H1 (cell line): Measurements from ENCODE around the gene TLE2. TPM values are rescaled to one million over a fixed set of nuclear protein-coding genes. Genes with fewer than 3 reads are reported as not detected.

Experiments used
- CTCF ChIA-PET: fragments of 300-600 bp; sonication (Branson Sonifier 250); formaldehyde crosslinking; loops from one replicate; lab custom pipeline; 2021; ENCODE audit not compliant: partially characterized antibody; lab: Charles Lee
- POLR2A ChIA-PET: fragments of 300-600 bp; sonication (Branson Sonifier 250); formaldehyde crosslinking; loops from one replicate; lab custom pipeline; 2021; ENCODE audit warnings: inconsistent platforms; ENCODE audit not compliant: partially characterized antibody; lab: Charles Lee
- DNase-seq, 2 experiments: peaks; one replicate each; pipeline versions ENCODE4 v3.0.0 to v3.0.0-alpha.2; 2010 to 2022; ENCODE audit warnings: low spot score in 2 of 2, low read depth in 1 of 2, mixed read lengths in 1 of 2
- FAIRE-seq: peaks from 2 replicates; lab custom pipeline; 2011; peaks lifted over from hg19 to GRCh38; lab: Jason Lieb, UNC
- H2AFZ ChIP-seq: 2 replicates; pipeline ENCODE4 v1.8.1; 2012; ENCODE audit warnings: low read length, inconsistent platforms
- H2AK5ac ChIP-seq: 2 replicates; pipeline ENCODE4 v1.6.1; 2013; ENCODE audit warnings: low read depth, low read length
- H2BK120ac ChIP-seq: replicated peaks from 2 replicates; pipeline ENCODE3; 2013; ENCODE audit warnings: low read depth, low read length, inconsistent platforms
- H2BK12ac ChIP-seq: 2 replicates; pipeline ENCODE4 v1.6.1; 2013; ENCODE audit warnings: low read depth, low read length
- H2BK15ac ChIP-seq: 2 replicates; pipeline ENCODE4 v1.6.1; 2013; ENCODE audit warnings: low read length
- H2BK20ac ChIP-seq: 2 replicates; pipeline ENCODE4 v1.6.1; 2013; ENCODE audit warnings: low read length
- H2BK5ac ChIP-seq: 2 replicates; pipeline ENCODE4 v1.6.1; 2013; ENCODE audit warnings: low read depth, low read length
- H3K14ac ChIP-seq: 2 replicates; pipeline ENCODE4 v1.6.1; 2013; ENCODE audit warnings: inconsistent platforms; ENCODE audit not compliant: insufficient read length
- H3K18ac ChIP-seq: 2 replicates; pipeline ENCODE4 v1.6.1; 2013; ENCODE audit warnings: low read length; ENCODE audit errors: extremely low read depth
- H3K23ac ChIP-seq: 2 replicates; pipeline ENCODE4 v1.6.1; 2013; ENCODE audit warnings: inconsistent platforms; ENCODE audit not compliant: insufficient read length
- H3K23me2 ChIP-seq: 2 replicates; pipeline ENCODE4 v1.6.1; 2013; ENCODE audit warnings: low read depth, low read length
- H3K27ac ChIP-seq: 2 replicates; pipeline ENCODE4 v1.6.1; 2011; ENCODE audit warnings: low read depth, low read length, inconsistent platforms
- H3K27me3 ChIP-seq, 4 experiments: replicated peaks in 1 of 4; 1 replicate in 1 of 4; 2 replicates in 3 of 4; pipeline versions ENCODE4 v1.6.1 to v1.8.1; 2011 to 2013; ENCODE audit warnings: low read length in 3 of 4, mild to moderate bottlenecking in 3 of 4, inconsistent platforms in 2 of 4, mixed read lengths in 2 of 4, moderate library complexity in 1 of 4; ENCODE audit not compliant: control insufficient read depth in 3 of 4, insufficient read depth in 3 of 4; ENCODE audit errors: extremely low read depth in 1 of 4
- H3K36me3 ChIP-seq, 4 experiments: 2 replicates each; pipeline versions ENCODE4 v1.6.1 to v1.8.1; 2011 to 2013; ENCODE audit warnings: mild to moderate bottlenecking in 4 of 4, low read length in 3 of 4, moderate library complexity in 2 of 4, control low read depth in 1 of 4, inconsistent platforms in 1 of 4; ENCODE audit not compliant: insufficient read depth in 4 of 4, control insufficient read depth in 2 of 4
- H3K4ac ChIP-seq: replicated peaks from 2 replicates; pipeline ENCODE3; 2013; ENCODE audit warnings: low read length, low read depth, mixed read lengths, inconsistent platforms; ENCODE audit not compliant: insufficient read length
- H3K4me1 ChIP-seq, 4 experiments: replicated peaks in 1 of 4; 1 replicate in 1 of 4; 2 replicates in 3 of 4; pipeline versions ENCODE4 v1.6.1 to v1.8.1; 2011 to 2013; ENCODE audit warnings: low read length in 3 of 4, inconsistent platforms in 2 of 4, mixed read lengths in 1 of 4; ENCODE audit not compliant: insufficient read depth in 4 of 4, control insufficient read depth in 3 of 4
- H3K4me2 ChIP-seq, 2 experiments: 2 replicates each; pipeline versions ENCODE4 v1.6.1 to v1.8.1; 2011 to 2013; ENCODE audit warnings: low read depth in 2 of 2, low read length in 2 of 2, control low read depth in 1 of 2, inconsistent platforms in 1 of 2, mild to moderate bottlenecking in 1 of 2; ENCODE audit not compliant: insufficient read depth in 1 of 2
- H3K4me3 ChIP-seq, 4 experiments: fragments of 200-600, 300-600 bp in 1 of 4; sonication (generic), shearing (Covaris generic), sonication (Bioruptor Twin) in 1 of 4; 2 replicates each; pipeline versions ENCODE4 v1.5.1 to v1.8.1; 2011 to 2016; ENCODE audit warnings: low read length in 4 of 4, low read depth in 3 of 4, control low read depth in 2 of 4, inconsistent platforms in 2 of 4, mild to moderate bottlenecking in 2 of 4, mixed read lengths in 1 of 4, moderate library complexity in 1 of 4; ENCODE audit not compliant: insufficient read depth in 2 of 4; ENCODE audit errors: extremely low read depth in 1 of 4
- H3K56ac ChIP-seq: replicated peaks from 2 replicates; pipeline ENCODE3; 2013; ENCODE audit warnings: low read depth, mild to moderate bottlenecking, mixed read lengths, low read length, inconsistent platforms; ENCODE audit not compliant: insufficient read length
- H3K79me1 ChIP-seq: 2 replicates; pipeline ENCODE4 v1.6.1; 2013; ENCODE audit warnings: low read depth, low read length, control low read depth
- H3K79me2 ChIP-seq, 2 experiments: 2 replicates each; pipeline versions ENCODE4 v1.6.1 to v1.8.1; 2012 to 2013; ENCODE audit warnings: low read length in 2 of 2, mild to moderate bottlenecking in 2 of 2, inconsistent platforms in 1 of 2; ENCODE audit not compliant: insufficient read depth in 2 of 2, control insufficient read depth in 1 of 2
- H3K9ac ChIP-seq, 4 experiments: replicated peaks in 1 of 4; 1 replicate in 1 of 4; 2 replicates in 3 of 4; pipeline versions ENCODE4 v1.6.1 to v1.8.1; 2011 to 2013; ENCODE audit warnings: low read depth in 3 of 4, low read length in 3 of 4, control low read depth in 2 of 4, mild to moderate bottlenecking in 2 of 4, moderate library complexity in 2 of 4, inconsistent platforms in 1 of 4; ENCODE audit errors: extremely low read depth in 1 of 4
- H3K9me3 ChIP-seq, 2 experiments: 2 replicates each; pipeline versions ENCODE4 v1.6.1 to v1.8.1; 2012 to 2013; ENCODE audit warnings: mild to moderate bottlenecking in 2 of 2, moderate library complexity in 2 of 2, control low read depth in 1 of 2, inconsistent platforms in 1 of 2, low read depth in 1 of 2, low read length in 1 of 2, mixed read lengths in 1 of 2; ENCODE audit not compliant: insufficient read depth in 2 of 2
- H4K20me1 ChIP-seq, 2 experiments: replicated peaks in 1 of 2; 2 replicates each; pipeline versions ENCODE3 to v1.8.1; 2011 to 2013; ENCODE audit warnings: inconsistent platforms in 2 of 2, low read length in 2 of 2, mild to moderate bottlenecking in 1 of 2; ENCODE audit not compliant: insufficient read depth in 2 of 2, control insufficient read depth in 1 of 2
- H4K5ac ChIP-seq: 2 replicates; pipeline ENCODE4 v1.6.1; 2013; ENCODE audit warnings: low read length, low read depth, mixed read lengths, inconsistent platforms; ENCODE audit not compliant: insufficient read length
- H4K8ac ChIP-seq: 2 replicates; pipeline ENCODE4 v1.8.0; 2013; ENCODE audit warnings: mild to moderate bottlenecking, moderate library complexity, low read length, inconsistent platforms; ENCODE audit not compliant: insufficient read depth; ENCODE audit errors: extremely low read depth
- H4K91ac ChIP-seq: replicated peaks from 2 replicates; pipeline ENCODE3; 2013; ENCODE audit warnings: low read length, mixed read lengths, inconsistent platforms; ENCODE audit not compliant: insufficient read length
- CHD1 ChIP-seq: IDR thresholded peaks from 2 replicates; pipeline ENCODE4 v1.6.1; 2012; ENCODE audit warnings: low read depth, low read length, improper control_type of control experiment
- CHD2 ChIP-seq: IDR thresholded peaks from 2 replicates; pipeline ENCODE4 v1.6.1; 2012; ENCODE audit warnings: low read length, improper control_type of control experiment
- FOSL1 ChIP-seq: IDR thresholded peaks from 2 replicates; pipeline ENCODE4 v1.6.1; 2011; ENCODE audit warnings: mild to moderate bottlenecking, low read depth, low read length, moderate library complexity; ENCODE audit not compliant: insufficient read depth
- GTF2F1 ChIP-seq: IDR thresholded peaks from 2 replicates; pipeline ENCODE4 v1.6.1; 2012; ENCODE audit warnings: low read depth, low read length, improper control_type of control experiment, borderline replicate concordance
- HDAC6 ChIP-seq: IDR thresholded peaks from one replicate; pipeline ENCODE4 v1.7.1; 2012; ENCODE audit warnings: low read depth, mild to moderate bottlenecking, inconsistent platforms, low read length, moderate library complexity
- KDM1A ChIP-seq: fragments of 200-600, 300-600 bp; sonication (generic); IDR thresholded peaks from 2 replicates; pipeline ENCODE4 v1.7.1; 2016; ENCODE audit warnings: mild to moderate bottlenecking, low read length, borderline replicate concordance
- NANOG ChIP-seq: IDR thresholded peaks from 2 replicates; pipeline ENCODE4 v1.6.1; 2011; ENCODE audit warnings: low read length, low read depth, mild to moderate bottlenecking, inconsistent platforms; ENCODE audit not compliant: insufficient read depth, poor library complexity, severe bottlenecking
- PHF8 ChIP-seq: fragments of 200-600 bp; sonication (generic); conservative IDR thresholded peaks from 2 replicates; pipeline ENCODE4 v1.7.1; 2012; ENCODE audit warnings: low read depth, mild to moderate bottlenecking, inconsistent platforms, low read length, moderate library complexity
- RBBP5 ChIP-seq: IDR thresholded peaks from 2 replicates; pipeline ENCODE4 v1.7.1; 2012; ENCODE audit warnings: low read depth, mild to moderate bottlenecking, inconsistent platforms, low read length, moderate library complexity, borderline replicate concordance
- RXRA ChIP-seq: IDR thresholded peaks from 2 replicates; pipeline ENCODE4 v1.6.1; 2011; ENCODE audit warnings: low read depth, mild to moderate bottlenecking, low read length, moderate library complexity; ENCODE audit not compliant: insufficient read depth
- TAF7 ChIP-seq: optimal IDR thresholded peaks from 2 replicates; pipeline ENCODE3; 2011; ENCODE audit warnings: low read depth, mild to moderate bottlenecking, inconsistent platforms, low read length, moderate library complexity, borderline replicate concordance
- ZNF274 ChIP-seq: IDR thresholded peaks from 2 replicates; pipeline ENCODE4 v1.7.0; 2012; ENCODE audit warnings: low read length, borderline replicate concordance; ENCODE audit errors: extremely low read depth
- WGBS, 2 experiments: shearing (Covaris generic) in 1 of 2; methylation state at CpG; one replicate each; pipeline versions ENCODE4 v1.1.6 to v1.1.7; 2013 to 2015; ENCODE audit warnings: low lambda C conversion rate in 2 of 2, mixed read lengths in 2 of 2, inconsistent platforms in 1 of 2, low coverage in 1 of 2, missing lambda C conversion rate in 1 of 2; ENCODE audit not compliant: insufficient replicate concordance in 2 of 2, insufficient coverage in 1 of 2, insufficient read length in 1 of 2; ENCODE audit errors: extremely low coverage in 1 of 2, missing lambda C conversion rate in 1 of 2; 5-methylcytosine and 5-hydroxymethylcytosine counted together
- polyA plus RNA-seq, 7 experiments: library from polyadenylated mRNA; depleted of rRNA in 3 of 7; stranded (reverse) in 5 of 7; unstranded in 2 of 7; fragments of >200 nt in 5 of 7; fragments of 200-250 nt in 2 of 7; gene quantifications; 1 replicate in 5 of 7; 2 replicates in 1 of 7; 4 replicates in 1 of 7; pipeline versions ENCODE4 v1.2.1 to v1.2.3, GENCODE V29; 2011 to 2013; ENCODE audit warnings: missing spikeins in 2 of 7, mixed read lengths in 2 of 7
- total RNA-seq: library from RNA; stranded (reverse); fragmentation: NEBNext Ultra II Directional; extraction: Animal tissue kit (Norgen Biotek cat#: 25700); gene quantifications from 2 replicates; pipeline ENCODE4 v1.2.1, GENCODE V29; 2021

TLE2 gene
- total and polyA plus RNA-seq, 2 of the 8 experiments (the other 6 are each of a cell fraction or from before 2014, with no cell fraction given): 8.0 to 11.5 TPM

DNA sequence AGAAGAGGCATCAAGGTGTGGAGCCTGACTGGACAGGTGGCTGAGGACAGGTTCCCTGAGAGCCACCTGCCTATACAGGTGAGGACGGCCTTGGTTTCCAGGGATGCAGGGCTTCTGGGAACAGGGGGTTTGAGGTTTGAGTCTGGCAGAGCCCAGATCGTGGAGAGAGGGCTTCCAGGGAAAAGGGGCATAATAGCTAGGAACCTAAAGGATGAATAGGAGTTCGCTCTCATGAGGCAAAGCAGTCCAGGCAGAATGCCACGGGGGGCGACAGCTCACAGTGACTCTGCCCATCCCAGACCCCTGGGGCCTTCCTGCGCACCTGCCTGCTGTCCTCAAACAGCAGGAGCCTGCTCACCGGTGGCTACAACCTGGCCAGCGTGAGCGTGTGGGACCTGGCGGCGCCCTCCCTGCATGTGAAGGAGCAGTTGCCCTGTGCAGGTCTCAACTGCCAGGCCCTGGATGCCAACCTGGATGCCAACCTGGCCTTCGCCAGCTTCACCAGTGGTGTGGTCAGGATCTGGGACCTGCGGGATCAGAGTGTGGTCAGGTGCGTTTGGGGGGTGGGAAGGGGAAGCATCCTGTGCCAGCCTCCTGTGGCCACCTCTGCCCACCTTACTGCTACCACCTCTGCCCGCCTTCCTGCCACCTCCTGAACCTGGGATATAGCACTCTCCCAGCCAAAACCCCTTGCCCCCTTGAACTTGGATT is 39.7 kb downstream of the TLE2 start:
- H3K27me3 ChIP-seq: no peaks in the 10 kb centered on the region; a peak in 1 of 7 replicates
- no peak overlapping the region for H2AK5ac ChIP-seq
- H4K5ac ChIP-seq: no peak overlapping the region
- no peak overlapping the region for H3K9ac ChIP-seq
- peaks cover 3 to 19% (median 11%) of the 10 kb centered on the region in 4 experiments for H3K4me1 ChIP-seq
- H3K14ac ChIP-seq: no peak overlapping the region
- H2BK120ac ChIP-seq: no peak overlapping the region
- H3K4me2 ChIP-seq: no peak overlapping the region
- FAIRE-seq: no peak
- H3K27ac ChIP-seq: no peak overlapping the region
- no peaks in the 10 kb centered on the region for H3K9me3 ChIP-seq
- POLR2A ChIA-PET: interaction anchor here (1.2 to 1.7 kb wide), 2 partner anchors 13 to 22 kb away, joined by 3 read pairs; partner anchors contain the start of gene TLE6
- H2AFZ ChIP-seq: no peak overlapping the region
- CTCF ChIA-PET: interaction anchor here (0.5 to 1.8 kb wide), 4 partner anchors 12 to 330 kb away, joined by 3 to 4 read pairs (median 3); no protein-coding TSS in a partner anchor
- H3K79me2 ChIP-seq: no peaks in the 10 kb centered on the region
- H4K91ac ChIP-seq: peak overlapping the region; percentile 56
- WGBS, 2 experiments: 86% methylated on average over 15 of the region's 15 CpGs; no CpG with 5 or more reads in 1 of the 2 experiments
- no peaks in the 10 kb centered on the region for H3K79me1 ChIP-seq
- no peak overlapping the region for H2BK20ac ChIP-seq
- no peaks in the 10 kb centered on the region for H4K20me1 ChIP-seq
- H3K23ac ChIP-seq: no peak overlapping the region
- no peak overlapping the region for H3K18ac ChIP-seq
- no peak overlapping the region for H4K8ac ChIP-seq
- H3K4me3 ChIP-seq: no peak overlapping the region
- no peak overlapping the region for H3K56ac ChIP-seq
- no peak overlapping the region for H2BK5ac ChIP-seq
- peaks cover 2% of the 10 kb centered on the region; the same call in 1 of the 2 replicates for H3K23me2 ChIP-seq
- DNase-seq: no peak
- H3K36me3 ChIP-seq: no peaks in the 10 kb centered on the region
- no peak overlapping the region for H2BK15ac ChIP-seq
- H3K4ac ChIP-seq: no peak overlapping the region
- H2BK12ac ChIP-seq: no peak overlapping the region
- TF ChIP-seq PHF8 (no peak), HDAC6 (no peak), GTF2F1 (no peak), KDM1A (no peak), CHD2 (no peak), NANOG (no peak), CHD1 (no peak), FOSL1 (no peak), TAF7 (no peak), ZNF274 (no peak), RXRA (no peak), RBBP5 (no peak)
